A673 (cell line): ENCODE measurements around the gene LPCAT2. TPM values are rescaled to one million over a fixed set of nuclear protein-coding genes. Genes with fewer than 3 reads are reported as not detected.

Experiments
- BruUV-seq: library from RNA; stranded (reverse); fragments of 400-500 nt; replicated peaks from 2 replicates; lab custom pipeline; 2021; lab: Mats Ljungman, UMichigan
- CTCF ChIA-PET: fragments of 300-600 bp; sonication (Branson Sonifier 250); formaldehyde crosslinking; loops from one replicate; lab custom pipeline; 2022; ENCODE audit warnings: antibody characterized with exemption; lab: Charles Lee
- POLR2A ChIA-PET: fragments of 300-600 bp; sonication (Branson Sonifier 250); formaldehyde crosslinking; loops from one replicate; lab custom pipeline; 2022; ENCODE audit warnings: antibody characterized with exemption; ENCODE audit not compliant: low non-redundant PET; lab: Charles Lee
- DNase-seq: peaks from one replicate; pipeline ENCODE4 v3.0.0-alpha.2; 2015; ENCODE audit warnings: low spot score
- H3K27ac ChIP-seq: fragments of 200-600 bp; sonication (generic); 2 replicates; pipeline ENCODE4 v1.5.1; 2016; ENCODE audit warnings: mixed run types, low read depth, mild to moderate bottlenecking, mixed read lengths, antibody characterized with exemption, low read length; ENCODE audit not compliant: poor library complexity, severe bottlenecking
- H3K27me3 ChIP-seq: fragments of 200-600 bp; sonication (generic); replicated peaks from 2 replicates; pipeline ENCODE4 v1.6.1; 2017; ENCODE audit warnings: mixed run types, low read depth, mild to moderate bottlenecking, mixed read lengths, antibody characterized with exemption, low read length; ENCODE audit not compliant: insufficient read depth, poor library complexity
- H3K36me3 ChIP-seq: fragments of 200-600 bp; sonication (generic); 2 replicates; pipeline ENCODE4 v1.6.1; 2016; ENCODE audit warnings: mixed run types, mild to moderate bottlenecking, mixed read lengths, antibody characterized with exemption, low read length; ENCODE audit not compliant: insufficient read depth, poor library complexity, severe bottlenecking
- H3K4me1 ChIP-seq: fragments of 200-600 bp; sonication (generic); 2 replicates; pipeline ENCODE4 v1.6.1; 2017; ENCODE audit warnings: mixed run types, mild to moderate bottlenecking, mixed read lengths, antibody characterized with exemption, low read length; ENCODE audit not compliant: insufficient read depth, poor library complexity, severe bottlenecking
- H3K4me3 ChIP-seq: fragments of 200-600 bp; sonication (generic); 2 replicates; pipeline ENCODE4 v1.5.1; 2016; ENCODE audit warnings: low read depth, mixed run types, mild to moderate bottlenecking, mixed read lengths, low read length; ENCODE audit not compliant: poor library complexity, severe bottlenecking
- H3K9me3 ChIP-seq: fragments of 200-600 bp; sonication (generic); 2 replicates; pipeline ENCODE4 v1.6.1; 2016; ENCODE audit warnings: mixed run types, low read depth, mild to moderate bottlenecking, mixed read lengths, antibody characterized with exemption, low read length; ENCODE audit not compliant: poor library complexity, severe bottlenecking
- CTCF ChIP-seq: fragments of 300-800, 200-600 bp; sonication (generic); conservative IDR thresholded peaks from 2 replicates; pipeline ENCODE4 v1.5.1; 2017; ENCODE audit warnings: low read depth, mild to moderate bottlenecking, antibody characterized with exemption, low read length, moderate library complexity, mixed read lengths
- EZH2 ChIP-seq: fragments of 200-600 bp; sonication (generic); IDR thresholded peaks from 2 replicates; pipeline ENCODE4 v1.6.1; 2017; ENCODE audit warnings: borderline replicate concordance, low read depth, mild to moderate bottlenecking, mixed read lengths, antibody characterized with exemption, low read length; ENCODE audit not compliant: poor library complexity, severe bottlenecking
- intact Hi-C: fragments of 100-400 bp; cut with micrococcal nuclease; formaldehyde crosslinking; loops from one replicate; pipeline ENCODE4 v1.10.0; 2022; ENCODE audit not compliant: unreplicated experiment
- total RNA-seq: library from RNA; stranded (reverse); gene quantifications from 2 replicates; pipeline ENCODE4 v1.2.3, GENCODE V29; 2021

The LPCAT2 gene
- total RNA-seq, 1 experiment from 2014 or later: 8.2 TPM

GRCh38 chr16:55499281-55499680 lies 9.6 kb upstream of the LPCAT2 start:
- no peaks in the 10 kb centered on the region for H3K36me3 ChIP-seq
- TF ChIP-seq EZH2 (no peak), CTCF (no peak)
- no peaks in the 10 kb centered on the region for H3K9me3 ChIP-seq
- no TSS peak for BruUV-seq
- ChIA-PET CTCF (no interaction called here), POLR2A (no interaction called here)
- H3K4me1 ChIP-seq: peaks cover 38% of the 10 kb centered on the region
- intact Hi-C loops: no loop called here
- no peaks in the 10 kb centered on the region for H3K27me3 ChIP-seq
- DNase-seq: no peak
- H3K27ac ChIP-seq: no peak overlapping the region
- no peak overlapping the region for H3K4me3 ChIP-seq

GRCh38 chr16:55499951-55500529 lies 8.8 kb upstream of the LPCAT2 start:
- Histone ChIP-seq H3K9me3 (no peaks in the 10 kb centered on the region), H3K27ac (peak overlapping the region; percentile 32), H3K4me3 (no peak overlapping the region), H3K4me1 (peaks cover 38% of the 10 kb centered on the region), H3K36me3 (no peaks in the 10 kb centered on the region), H3K27me3 (no peaks in the 10 kb centered on the region)
- ChIA-PET POLR2A (no interaction called here), CTCF (interaction anchor here (0.6 kb wide), 1 partner anchor 28 kb away, joined by 3 read pairs; no protein-coding TSS in a partner anchor)
- no peak for TF ChIP-seq CTCF
- TF ChIP-seq EZH2: no peak
- intact Hi-C loops: no loop called here
- peak; percentile 75 for DNase-seq
- BruUV-seq: no TSS peak

GRCh38 chr16:55500530-55501011 lies 8.3 kb upstream of the LPCAT2 start:
- TF ChIP-seq EZH2 (no peak), CTCF (no peak)
- no peaks in the 10 kb centered on the region for H3K9me3 ChIP-seq
- no TSS peak for BruUV-seq
- H3K27me3 ChIP-seq: no peaks in the 10 kb centered on the region
- H3K4me1 ChIP-seq: peaks cover 34% of the 10 kb centered on the region
- peak overlapping the region; percentile 32 for H3K27ac ChIP-seq
- H3K4me3 ChIP-seq: no peak overlapping the region
- intact Hi-C loops: no loop called here
- DNase-seq: peak; percentile 75
- CTCF ChIA-PET: interaction anchor here (0.6 kb wide), 1 partner anchor 28 kb away, joined by 3 read pairs; no protein-coding TSS in a partner anchor
- POLR2A ChIA-PET: no interaction called here
- H3K36me3 ChIP-seq: no peaks in the 10 kb centered on the region
